Activated CD4-positive, CD25-positive, alpha-beta regulatory T cell treated with anti-CD3 and anti-CD28 coated beads, Interleukin-2, amount 50 U/mL, for 16 hours (primary cell): Measurements from ENCODE around the gene OPN1SW.

Experiments
- DNase-seq: peaks from one replicate; pipeline ENCODE4 v3.0.0-alpha.2; 2020; ENCODE audit warnings: low read depth, low spot score

The OPN1SW gene

DNA sequence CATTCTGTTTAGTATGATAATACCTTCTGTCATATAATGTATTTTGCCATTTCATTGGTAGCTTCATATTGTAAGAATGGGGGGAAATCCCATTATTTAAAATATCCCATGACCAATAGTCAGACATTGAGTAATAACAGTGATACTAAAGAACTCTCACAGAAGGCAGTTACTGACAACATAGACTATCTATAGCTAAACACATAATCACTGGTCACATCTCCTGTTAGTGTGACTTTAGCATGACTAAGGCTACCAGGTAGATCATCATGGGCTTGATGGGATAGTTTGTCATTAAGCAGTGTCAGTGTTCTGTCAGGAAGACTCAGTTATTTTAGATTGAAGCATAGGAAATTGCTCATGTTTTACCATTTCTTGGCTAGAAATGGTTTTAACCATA is 16.4 kb downstream of the OPN1SW start:
- no peak for DNase-seq

DNA sequence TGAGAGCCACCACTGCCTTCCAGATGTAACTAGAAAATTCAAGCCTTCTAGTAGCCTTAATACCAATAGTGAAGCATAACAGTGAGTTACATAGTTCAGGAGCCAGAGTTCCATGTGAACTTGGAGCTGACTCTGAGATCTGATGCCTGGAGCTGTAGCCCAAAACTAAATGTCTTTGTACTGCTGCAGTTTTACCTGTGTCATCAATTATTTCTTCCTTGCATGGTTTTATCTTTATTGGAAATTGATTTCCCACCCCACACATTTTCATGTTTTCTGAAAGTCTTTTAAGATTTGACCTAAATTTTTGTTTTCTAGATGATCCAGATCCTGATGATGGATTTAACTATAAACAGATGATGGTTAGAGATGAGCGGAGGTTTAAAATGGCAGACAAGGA is 17.0 kb downstream of the OPN1SW start:
- no peak for DNase-seq

DNA sequence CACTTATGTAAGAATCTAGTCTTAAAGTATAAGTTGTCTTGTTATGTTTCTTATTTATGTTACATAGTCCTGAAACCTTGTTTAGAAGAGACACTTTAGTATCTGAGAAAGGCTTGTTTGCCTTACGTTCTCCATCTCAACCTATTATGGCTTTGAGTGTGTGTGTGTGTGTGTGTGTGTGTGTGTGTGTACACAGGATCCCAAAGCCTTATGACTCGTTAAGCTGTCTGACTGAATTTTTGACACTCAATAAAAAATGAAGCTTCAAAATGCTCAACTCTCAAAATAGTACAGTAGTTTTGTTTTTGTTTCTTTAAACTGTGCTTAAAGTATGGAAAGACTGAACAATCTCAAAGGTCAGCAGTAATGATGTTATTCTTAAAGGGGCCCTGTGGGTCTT is 18.4 kb downstream of the OPN1SW start:
- DNase-seq = no peak

DNA sequence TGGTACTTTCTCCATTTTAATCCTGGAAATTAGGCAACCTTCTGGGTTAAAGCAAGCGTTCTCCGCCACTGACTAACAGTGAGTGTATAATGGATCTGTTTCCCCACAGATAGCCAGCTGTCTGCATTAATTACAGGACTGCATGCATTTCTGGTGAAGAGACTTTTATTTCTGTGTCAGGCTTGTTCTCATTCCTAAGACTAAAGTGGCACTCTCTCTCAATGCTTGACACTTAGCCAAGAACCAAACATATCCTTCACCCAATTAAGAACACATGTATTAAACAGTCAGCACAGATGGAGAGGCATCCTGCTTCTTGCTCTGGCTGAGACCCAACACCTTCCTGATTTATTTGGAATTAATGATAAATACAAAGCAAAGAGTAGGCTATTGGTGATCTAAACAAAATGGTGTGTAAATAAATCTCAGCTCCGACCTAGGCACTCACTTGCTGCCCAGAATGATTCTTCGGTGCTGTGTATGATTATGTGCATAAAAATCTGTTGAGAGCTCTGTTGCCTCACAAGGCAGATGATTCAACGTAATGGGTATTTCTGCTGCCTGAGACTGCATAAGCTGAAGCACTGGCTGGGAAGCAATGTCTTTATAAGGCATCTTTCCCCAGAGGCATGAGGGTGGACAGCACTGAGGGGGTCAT is 19.6 kb downstream of the OPN1SW start:
- no peak for DNase-seq

DNA sequence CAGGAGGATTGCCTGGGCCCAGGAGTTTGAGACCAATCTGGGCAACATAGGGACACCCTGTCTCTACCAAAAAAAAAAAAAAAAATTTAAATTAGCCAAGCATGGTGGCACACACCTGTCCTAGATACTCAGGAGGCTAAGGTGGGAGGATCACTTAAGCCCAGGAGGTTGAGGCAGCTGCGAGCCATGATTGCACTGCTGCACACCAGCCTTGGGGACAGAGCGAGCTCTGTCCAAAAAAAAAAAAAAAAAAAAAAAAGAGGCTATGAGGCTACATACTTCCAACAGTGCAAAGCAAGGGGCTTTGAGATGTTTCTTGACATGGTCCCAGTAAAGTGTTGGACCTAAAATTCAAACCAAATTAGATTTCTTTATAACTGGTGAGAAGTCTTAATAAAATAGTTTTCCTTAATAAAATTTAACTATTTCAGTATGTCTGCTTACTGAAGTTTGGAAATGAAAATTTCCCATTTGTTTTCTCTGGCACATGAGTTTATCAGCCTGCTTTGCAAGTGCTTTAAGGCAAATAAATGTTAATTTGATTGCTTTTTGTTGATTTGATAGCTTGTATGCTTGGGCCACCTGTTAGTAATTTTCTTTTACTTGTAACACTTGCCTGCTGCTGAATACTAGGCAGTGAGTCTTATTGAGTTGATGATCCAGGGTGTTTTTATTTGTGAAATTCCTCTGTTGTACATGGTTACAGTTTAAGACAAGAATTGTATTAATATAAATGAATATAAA is 20.3 kb downstream of the OPN1SW start:
- DNase-seq = no peak

DNA sequence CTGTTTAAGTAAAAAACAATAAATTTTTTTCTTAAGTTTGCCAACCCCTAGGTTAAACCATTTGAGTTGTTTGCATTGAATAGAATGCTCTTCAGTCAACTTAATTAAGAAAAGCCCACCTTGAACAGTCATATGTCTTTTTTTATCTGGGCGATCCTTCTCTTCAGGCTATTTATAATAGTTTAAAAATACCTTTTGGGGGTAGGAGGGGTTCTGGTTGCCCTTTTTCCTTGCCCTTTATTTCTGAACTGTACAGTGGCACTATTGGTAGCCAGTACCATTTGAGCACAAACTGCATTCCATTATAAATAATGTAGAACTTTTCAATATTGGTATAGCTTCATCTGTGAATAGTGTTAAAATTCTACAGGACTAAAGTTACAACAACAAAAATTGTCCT is 23.3 kb downstream of the OPN1SW start:
- no peak for DNase-seq

DNA sequence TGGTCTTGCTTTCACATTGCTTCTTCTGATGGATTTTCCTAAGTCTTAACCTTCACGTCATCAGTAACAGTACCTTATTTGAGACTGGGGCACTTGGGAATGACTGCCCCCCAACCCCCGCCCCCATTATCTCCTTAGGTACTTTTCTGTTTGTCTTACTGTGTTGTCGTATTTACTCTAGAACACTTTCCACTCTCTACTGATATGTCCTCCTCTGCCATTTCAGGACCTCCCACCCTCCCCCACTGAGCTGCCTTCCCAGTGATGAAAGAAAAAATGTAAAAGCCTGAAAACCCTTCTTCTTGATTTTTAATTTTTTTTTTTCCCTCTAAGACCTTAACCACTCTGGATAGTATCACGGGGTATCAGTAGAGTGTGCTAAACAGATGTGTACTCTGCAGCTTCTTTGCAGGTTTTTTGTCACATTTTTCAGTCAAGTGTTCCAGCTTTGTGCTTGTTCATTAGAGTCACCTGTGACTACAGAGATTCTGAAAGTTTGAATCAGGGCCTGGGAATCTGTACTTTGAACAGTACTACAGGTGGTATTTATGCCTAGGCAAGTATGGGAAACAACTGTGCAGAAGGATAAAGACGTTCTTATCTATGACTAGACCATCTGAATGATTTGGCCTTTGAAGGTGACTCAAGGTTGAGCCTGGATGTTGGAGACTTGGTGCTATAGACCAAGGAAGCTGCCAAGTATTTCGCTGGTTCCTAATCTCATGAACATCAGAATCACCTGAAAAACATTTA is 28.1 kb downstream of the OPN1SW start:
- DNase-seq = no peak

DNA sequence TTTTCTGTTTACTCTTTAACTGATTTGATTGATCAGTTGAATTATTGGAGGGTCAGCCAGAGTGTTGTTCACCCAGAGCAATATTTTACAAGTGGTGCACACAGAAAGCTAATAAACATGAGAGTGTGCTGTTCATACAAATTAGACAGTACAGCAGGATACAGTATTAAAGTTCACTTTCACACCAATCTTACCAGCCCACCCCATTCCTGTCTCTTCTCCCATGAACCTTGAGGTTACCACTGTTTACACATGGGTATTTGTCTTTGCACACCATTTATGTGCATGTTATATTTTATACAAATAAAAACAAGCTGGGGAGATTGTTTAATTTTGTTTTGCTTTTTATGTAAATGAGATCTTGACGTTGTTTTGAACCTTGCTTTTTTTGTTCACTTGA is 29.9 kb downstream of the OPN1SW start:
- no peak for DNase-seq

DNA sequence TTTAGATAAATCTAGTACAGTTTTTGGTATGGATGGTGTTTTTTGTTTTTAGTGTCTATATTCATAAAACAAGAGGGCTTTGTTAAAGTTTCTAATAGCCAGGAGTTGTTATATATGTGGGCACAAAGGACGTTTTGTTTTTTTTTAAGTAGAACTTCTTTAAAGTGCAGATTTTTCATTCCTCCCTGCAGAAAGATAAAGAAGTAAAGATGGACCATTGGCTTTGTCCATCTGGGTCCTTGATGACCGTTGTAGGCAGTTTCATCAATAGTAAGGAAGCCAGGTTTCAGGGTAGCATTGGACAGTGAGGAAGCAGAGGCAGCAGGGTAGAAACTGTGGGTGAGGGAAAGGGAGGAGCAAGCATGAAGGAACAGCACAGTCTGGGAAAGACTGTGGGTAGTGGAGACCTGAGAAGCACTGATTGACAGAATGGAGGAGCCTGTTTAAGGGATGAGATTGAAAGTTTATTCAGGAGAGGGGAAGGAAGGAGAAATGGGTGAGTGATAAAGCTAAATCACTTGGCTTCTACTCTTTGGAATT is 31.2 kb downstream of the OPN1SW start:
- DNase-seq = no peak

DNA sequence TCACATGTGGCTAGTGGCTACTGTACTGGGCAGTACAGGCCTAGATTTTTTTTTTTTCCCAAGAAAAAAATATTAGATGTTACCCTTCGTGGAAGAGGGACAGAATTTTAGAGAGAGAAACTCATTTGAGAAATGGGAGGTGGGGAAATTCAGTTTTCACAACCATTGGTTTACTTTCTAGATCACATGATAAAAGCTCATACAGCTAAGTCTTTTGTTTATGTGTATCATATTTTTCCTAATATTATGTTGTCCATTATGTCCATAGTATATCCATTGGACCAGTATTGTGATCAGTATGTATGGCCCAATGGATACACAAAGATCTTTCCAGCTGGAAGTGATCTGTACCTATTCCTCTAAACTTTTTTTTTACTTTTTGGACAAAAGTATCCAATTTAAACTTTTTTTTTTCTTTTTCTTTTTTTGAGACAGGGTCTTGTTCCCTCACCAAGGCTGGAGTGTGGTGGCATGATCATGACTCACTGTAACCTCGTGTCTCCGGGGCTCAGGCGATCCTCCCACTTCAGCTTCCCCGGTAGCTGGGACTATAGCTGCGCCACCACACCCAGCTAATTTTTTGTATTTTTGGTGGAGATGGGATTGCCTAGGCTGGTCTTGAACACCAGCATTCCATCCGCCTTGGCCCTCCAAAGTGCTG is 32.4 kb downstream of the OPN1SW start:
- DNase-seq = no peak

DNA sequence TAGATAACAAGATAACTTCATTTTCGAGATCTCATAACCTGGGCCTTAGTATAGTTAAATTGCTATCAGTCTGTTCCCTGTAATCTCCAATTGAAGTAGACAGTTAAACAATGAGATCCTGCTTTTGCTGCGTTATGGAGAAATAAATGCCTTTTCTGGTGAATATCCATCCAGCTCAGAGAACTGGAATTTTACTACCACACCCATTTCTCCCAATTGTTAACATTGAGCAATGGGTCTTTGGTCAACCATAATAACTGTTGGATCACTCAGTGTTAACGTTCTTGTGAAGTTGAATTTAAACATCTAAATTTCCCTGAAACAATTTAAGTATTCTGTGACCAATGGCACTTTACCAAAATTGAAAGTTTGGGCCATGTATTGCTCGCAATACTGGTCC is 33.4 kb downstream of the OPN1SW start:
- no peak for DNase-seq

DNA sequence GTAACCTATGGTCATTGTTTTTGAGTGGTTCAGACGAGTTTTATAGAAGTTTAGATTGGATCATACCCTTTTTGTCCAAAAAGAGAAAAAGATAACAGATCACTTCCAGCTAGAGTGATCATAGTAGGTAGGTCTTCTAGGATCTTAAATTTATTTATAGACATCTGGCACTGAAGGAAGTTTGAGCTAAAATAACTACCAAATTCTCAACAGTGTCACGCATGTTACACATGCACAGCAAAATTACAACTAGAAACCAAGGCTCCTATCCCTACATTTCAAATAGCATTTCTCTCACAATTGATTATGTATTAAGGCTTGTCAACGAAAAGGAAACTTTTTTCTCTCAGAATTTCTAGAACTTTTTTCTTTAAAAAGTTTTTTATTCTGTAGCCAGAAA is 34.1 kb downstream of the OPN1SW start:
- DNase-seq = no peak

DNA sequence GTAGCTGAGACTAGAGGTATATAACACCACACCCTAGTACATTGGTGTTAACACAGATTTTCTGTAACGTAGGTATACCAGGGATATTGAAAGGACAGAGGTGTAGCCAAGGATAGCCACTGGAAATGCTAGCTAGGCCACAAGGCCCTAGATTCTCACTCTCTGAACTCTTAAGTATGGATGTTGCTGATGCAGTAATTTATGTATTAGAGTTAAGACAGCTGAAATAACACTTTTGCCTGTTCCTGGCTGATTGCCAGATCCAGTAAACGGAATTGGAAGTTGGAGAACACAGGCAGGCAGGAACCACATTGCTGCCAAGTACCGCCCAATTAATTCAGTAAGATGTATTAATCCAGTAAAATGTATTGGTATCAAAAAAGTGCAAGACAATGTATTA is 34.6 kb downstream of the OPN1SW start:
- DNase-seq = no peak

DNA sequence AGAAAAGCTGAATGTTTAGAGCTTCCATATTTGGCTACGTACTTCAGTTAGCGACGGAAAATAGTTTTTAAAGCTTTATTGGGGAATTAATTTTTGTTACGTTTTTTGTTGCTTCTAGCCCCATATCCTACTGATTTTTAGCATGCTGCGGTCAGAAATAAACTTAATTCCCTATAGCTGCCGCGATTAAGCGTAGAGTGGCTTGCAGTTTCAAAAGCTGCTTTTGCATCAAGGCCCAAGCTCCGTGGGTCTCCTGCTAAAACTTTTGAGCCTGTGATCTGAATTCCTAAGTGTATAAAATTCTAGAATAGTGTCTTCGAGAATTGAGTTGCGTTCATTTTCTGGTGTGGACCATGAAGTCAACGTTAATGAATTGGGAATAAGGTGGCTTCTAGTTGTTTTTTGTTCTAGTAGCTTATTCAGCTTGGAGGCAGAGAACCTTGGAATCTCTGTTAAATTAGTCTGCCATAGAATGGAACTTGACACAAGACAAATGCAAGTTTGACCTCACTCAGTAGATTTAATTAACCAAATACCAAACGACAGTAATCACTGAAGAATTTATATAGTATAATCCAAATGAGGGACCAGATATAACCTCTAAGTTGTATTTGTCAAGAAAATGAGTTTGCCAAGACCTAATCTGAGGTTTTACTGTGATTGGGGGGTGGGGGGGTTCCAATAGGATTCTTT is 35.5 kb downstream of the OPN1SW start:
- no peak for DNase-seq

DNA sequence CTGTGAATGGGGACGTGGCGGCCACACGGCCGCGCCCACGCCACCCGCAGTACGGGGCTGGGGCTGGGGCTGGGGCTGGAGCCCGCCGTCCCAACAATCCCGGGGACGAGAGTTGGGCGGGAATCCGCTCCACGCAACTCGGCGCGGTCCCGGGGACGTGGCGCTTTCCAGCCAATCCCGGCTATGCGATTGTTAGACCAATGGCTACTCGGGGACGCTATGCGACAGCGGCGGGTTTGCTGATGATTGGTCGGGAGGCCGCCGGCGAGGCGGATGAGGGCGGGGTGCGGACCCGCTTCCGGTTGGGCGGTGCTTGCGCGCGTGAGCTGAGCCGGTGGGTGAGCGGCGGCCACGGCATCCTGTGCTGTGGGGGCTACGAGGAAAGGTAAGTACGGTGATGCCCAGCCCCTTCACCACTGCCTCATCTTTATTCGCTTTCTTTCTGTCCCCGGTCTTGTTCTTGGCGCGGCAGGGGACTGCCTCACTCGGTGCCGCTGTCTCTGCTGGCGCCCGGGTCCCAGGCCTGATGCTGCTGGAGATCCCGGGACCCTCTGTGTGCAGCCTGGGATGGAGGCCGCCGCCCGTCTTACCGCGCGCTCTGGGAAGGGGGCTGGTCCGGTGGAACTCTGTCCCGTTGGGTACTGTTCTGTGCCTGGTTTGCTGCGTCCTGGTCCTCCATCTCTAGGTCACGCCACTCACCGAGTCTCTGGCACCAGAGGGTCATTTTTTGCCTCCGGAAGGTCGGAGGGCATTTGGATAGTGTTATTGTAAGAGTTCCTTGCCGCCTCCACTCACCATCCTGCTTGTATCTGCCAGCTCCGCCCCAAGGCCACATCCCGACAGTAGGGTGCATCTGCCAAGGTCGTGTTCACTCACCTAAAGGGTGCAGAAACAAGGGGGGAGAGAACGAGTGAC is 36.3 kb downstream of the OPN1SW start, which contains the start of gene CALU:
TSS of gene CALU (plus strand) at position 312 of the 915 bp plus-strand sequence. CDS start 9,225 bp downstream, outside the sequence.
- peak; percentile 88 for DNase-seq

DNA sequence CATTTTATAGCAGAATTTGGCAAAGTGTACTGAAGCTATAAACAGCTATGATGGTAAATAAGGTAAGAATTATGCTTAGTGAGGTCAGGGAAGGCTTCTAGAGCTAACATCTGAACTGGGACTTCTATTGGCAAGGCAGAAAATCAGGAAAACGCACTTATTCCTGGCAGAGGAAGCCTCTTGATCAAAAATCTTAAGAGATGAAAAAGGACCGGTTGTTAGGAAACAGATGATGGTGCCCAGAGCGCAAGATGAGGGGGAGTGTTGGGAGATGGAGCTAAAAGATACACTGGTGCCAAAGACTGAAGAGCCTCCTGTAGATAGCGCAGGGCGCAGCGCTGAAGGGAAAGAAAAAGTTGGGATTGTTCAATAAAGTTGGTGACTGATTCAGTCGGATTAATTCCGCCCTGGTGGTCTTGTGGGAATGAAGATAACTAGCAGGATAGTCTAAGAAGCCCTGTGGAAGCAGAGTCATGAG is 37.0 kb downstream of the OPN1SW start:
- no peak for DNase-seq

DNA sequence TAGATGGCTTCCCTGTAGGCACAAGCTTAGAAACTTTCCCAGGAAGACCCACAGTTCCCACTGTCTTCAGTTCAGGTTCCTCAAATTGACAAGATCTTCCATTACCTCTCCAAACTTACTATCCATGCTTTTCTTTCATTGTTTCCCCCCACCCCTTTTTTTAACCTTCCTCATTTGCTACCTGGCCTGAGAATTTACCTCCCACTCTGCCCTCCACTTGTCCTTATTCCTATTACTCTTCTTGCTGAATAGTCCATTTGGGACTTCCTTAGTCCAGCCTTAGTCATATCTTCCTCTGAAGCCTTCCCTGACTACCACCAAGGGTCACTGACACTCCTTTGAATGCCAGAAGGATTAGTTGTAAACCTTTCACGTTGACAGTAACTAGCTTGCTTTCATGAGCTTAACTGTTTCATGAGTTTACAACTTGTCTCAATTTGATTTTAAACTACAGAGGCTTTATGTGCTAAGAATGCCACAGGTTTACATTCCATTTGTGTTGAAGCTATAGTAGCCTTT is 37.7 kb downstream of the OPN1SW start:
- DNase-seq = no peak

DNA sequence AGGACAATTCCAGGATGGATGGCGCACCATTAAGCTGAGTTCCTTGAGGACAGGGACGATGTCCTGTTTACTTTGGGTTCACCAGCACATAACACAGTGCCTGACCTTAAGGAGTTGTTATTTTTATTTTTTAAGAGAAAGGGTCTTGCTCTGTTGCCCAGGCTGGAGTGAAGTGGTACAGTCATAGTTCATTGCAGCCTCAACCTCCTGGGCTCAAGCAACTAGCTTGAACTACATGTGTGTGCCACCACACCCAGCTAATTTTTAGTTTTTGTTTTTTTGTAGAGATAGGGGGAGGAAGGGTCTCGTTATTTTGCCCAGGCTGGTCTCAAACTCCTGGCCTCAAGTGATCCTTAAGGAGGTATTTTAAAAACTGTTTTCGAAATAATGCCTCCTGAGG is 38.2 kb downstream of the OPN1SW start:
- no peak for DNase-seq

DNA sequence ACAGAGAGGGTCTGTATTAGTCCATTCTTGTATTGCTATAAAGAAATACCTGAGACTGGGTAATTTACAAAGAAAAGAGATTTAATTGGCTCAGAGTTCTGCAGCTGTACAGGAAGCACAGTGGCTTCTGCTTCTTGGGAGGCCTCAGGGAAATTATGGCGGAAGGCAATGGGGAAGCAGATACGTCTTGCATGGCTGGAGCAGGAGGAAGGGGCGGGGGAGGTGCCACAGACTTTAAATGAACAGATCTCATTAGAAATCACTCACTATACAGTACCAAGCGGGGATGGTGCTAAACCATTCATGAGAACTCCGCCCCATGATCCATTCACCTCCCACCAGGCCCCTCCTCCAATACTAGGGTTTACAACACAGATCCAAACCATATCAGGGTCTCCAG is 40.2 kb downstream of the OPN1SW start:
- no peak for DNase-seq

DNA sequence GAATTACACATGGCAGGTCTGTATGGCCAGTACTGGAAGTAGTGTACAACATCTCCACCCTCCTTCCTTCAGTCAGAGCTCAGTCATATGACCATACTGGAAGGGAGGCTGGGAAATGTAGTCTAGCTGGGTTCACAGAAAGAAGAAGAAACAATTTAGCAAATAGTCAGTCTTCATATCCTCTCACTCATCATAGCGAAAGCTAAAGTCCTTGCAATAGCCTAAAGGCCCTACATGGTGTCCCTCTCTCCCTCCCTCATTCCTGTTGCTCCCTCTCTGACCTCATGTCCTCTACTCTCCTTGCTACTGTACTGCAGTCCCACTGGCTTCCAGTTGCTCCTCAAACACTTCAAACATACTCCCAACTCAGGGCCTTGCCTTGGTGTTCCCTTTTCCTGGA is 40.7 kb downstream of the OPN1SW start:
- no peak for DNase-seq
